Heart left ventricle (tissue), 16 donors: ENCODE measurements around the gene SAMD13. TPM values are rescaled to one million over a fixed set of nuclear protein-coding genes. Genes with fewer than 3 reads are reported as not detected.

ENCODE experiments used
- ATAC-seq, 4 donors: fragments of 200-7000 bp; cut with Tn5 transposase; one replicate each; pipeline ENCODE4 v1.9.1; 2020 to 2022; ENCODE audit warnings: moderate library complexity in 4 of 4, mild to moderate bottlenecking in 3 of 4, moderate number of reproducible peaks in 1 of 4
- DNase-seq, 5 donors: peaks; one replicate each; pipeline ENCODE4 v3.0.0-alpha.2; 2020
- H3K27ac ChIP-seq, 12 donors: fragments of 200-600 bp; sonication (generic) in 4 of 12; one replicate each; pipeline versions ENCODE4 v1.5.0 to v1.8.0; 2016 to 2022; ENCODE audit warnings: mild to moderate bottlenecking in 2 of 12
- H3K27me3 ChIP-seq, 9 donors: fragments of 200-600 bp; sonication (generic) in 2 of 9; one replicate each; pipeline versions ENCODE4 v1.5.1 to v1.8.0; 2016 to 2022; ENCODE audit warnings: mild to moderate bottlenecking in 3 of 9
- H3K36me3 ChIP-seq, 9 donors: fragments of 200-600 bp; sonication (generic) in 2 of 9; one replicate each; pipeline versions ENCODE4 v1.5.0 to v1.8.0; 2018 to 2022; ENCODE audit warnings: mild to moderate bottlenecking in 2 of 9
- H3K4me1 ChIP-seq, 12 donors: fragments of 200-600 bp; sonication (generic) in 4 of 12; one replicate each; pipeline versions ENCODE4 v1.5.0 to v1.8.0; 2016 to 2022; ENCODE audit warnings: mild to moderate bottlenecking in 3 of 12
- H3K4me3 ChIP-seq, 12 donors: fragments of 200-600 bp; sonication (generic) in 4 of 12; one replicate each; pipeline versions ENCODE4 v1.5.0 to v1.8.0; 2017 to 2022; ENCODE audit warnings: mild to moderate bottlenecking in 9 of 12, moderate library complexity in 4 of 12
- H3K9me3 ChIP-seq, 12 donors: fragments of 200-600 bp; sonication (generic) in 4 of 12; one replicate each; pipeline versions ENCODE4 v1.5.0 to v1.8.0; 2016 to 2022; ENCODE audit warnings: mild to moderate bottlenecking in 1 of 12
- CTCF ChIP-seq, 12 donors: fragments of 200-600 bp; sonication (generic) in 4 of 12; IDR thresholded peaks; one replicate each; pipeline versions ENCODE4 v1.5.0 to v1.8.0; 2018 to 2022; ENCODE audit warnings: antibody characterized with exemption in 12 of 12, mild to moderate bottlenecking in 5 of 12
- POLR2A ChIP-seq, 2 donors: fragments of 450-650 bp; IDR thresholded peaks; one replicate each; pipeline ENCODE4 v1.6.1; 2017; ENCODE audit warnings: antibody characterized with exemption in 2 of 2, mild to moderate bottlenecking in 2 of 2, moderate library complexity in 2 of 2
- WGBS, 4 donors: extraction: QIAGEN DNeasy Blood & Tissue Kit in 2 of 4; methylation state at CpG; one replicate each; pipeline versions ENCODE4 v1.1.5 to v1.1.7; 2013 to 2018; 5-methylcytosine and 5-hydroxymethylcytosine counted together
- intact Hi-C, 10 donors: fragments of 100-400 bp; cut with DNase I; formaldehyde crosslinking; loops; one replicate each; pipeline versions ENCODE4 v1.11.1 to v1.14.2; 2022
- polyA plus RNA-seq, 2 donors: library from polyadenylated mRNA; stranded (reverse); fragments of 200-250 nt; gene quantifications; one replicate each; pipeline ENCODE4 v1.2.3, GENCODE V29; 2013
- total RNA-seq, 9 donors: library from RNA; depleted of rRNA in 2 of 9; stranded (reverse); fragments of >200 nt in 2 of 9; fragmentation: NEBNext Ultra II Directional in 3 of 9; extraction: Animal tissue kit (Norgen Biotek cat#: 25700) in 3 of 9; gene quantifications; one replicate each; pipeline versions ENCODE4 v1.1.0 to v1.2.4, GENCODE V29; 2016 to 2023
- donor health status: ischemic (EF 13 %, LVEDD 7.1; RV severe dilation, severe dysfunction).
- donor health status: healthy with polysubstance abuse.
- donor health status: DM: no; HTN: yes; CAD: no.
- donor health status: DM: no; HTN: no; CAD: no.
- donor health status: ischemic (EF 25% LVEDD 6.9; RV normal size, moderate dysfunction).
- donor health status: ischemic (EF 25% LVEDD 5.7; RV mildly dilated, moderate dysfunction).
- donor health status: healthy.
- donor health status: DM: yes; HTN: yes; CAD: no.
- donor health status: ischemic (EF 35%, LVEDD 5.7; RV mildly dilated, moderate dysfunction).
- donor health status: nonischemic (EF 11% LVEDD 7.7; RV severe dilation, severe dysfunction).
- donor health status: DM: yes; HTN: yes; CAD: no.
- donor health status: PGD.
- donor health status: ischemic (EF 29% LVEDD 5.4; RV normal size, mild dysfunction).
- donor health status: nonischemic (EF 23%, LVEDD 6.1; RV moderate dilation, normal function).

SAMD13 gene
- total and polyA plus RNA-seq, 11 donors: 0.40 to 3.0 (median 1.5) TPM; not detected in 1

DNA sequence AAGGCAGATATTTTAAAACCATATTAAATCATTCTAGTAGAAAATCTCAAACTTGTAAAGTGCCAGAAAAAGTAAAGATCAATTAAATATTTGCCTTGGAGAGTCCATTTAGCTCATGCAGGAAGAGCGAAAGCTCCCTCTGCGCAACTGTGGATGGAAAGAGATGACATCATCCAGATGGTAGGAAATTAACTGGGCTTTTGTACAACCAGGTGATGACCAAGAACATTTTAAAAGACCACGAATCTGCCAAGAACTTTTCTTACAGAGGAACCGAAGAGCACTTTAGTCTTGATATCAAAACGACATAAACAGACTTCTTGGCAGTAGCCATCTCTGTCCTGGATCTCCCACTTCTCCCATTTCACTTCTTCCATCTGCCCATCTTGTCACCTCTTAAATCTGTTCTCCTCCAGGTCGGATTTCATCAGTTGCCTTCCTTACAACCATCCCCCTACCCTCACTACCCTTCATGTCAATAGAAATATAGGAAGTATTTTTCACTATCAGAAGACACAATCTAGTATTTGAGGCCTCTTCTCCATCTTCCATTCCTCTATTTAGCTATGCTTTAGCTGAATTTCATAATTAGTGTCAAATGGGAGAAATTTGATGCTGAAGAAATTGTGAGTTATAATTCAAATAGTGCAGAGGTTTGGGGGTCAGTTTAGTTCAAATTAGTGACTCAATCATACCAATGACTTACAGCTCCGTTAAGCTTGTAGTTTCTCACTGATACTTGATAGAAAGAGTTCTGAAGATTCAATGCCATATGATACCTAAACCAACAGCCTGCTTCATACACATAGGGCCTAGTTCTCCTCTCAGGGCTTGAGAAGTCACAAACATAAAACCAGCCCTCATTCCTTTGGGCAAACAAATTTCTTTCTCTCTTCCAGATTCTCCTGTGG lies 74.7 kb downstream of the SAMD13 start:
- no peak for TF ChIP-seq CTCF (IDR thresholded peaks at IDR 0.05)
- no peak for TF ChIP-seq POLR2A (IDR thresholded peaks at IDR 0.05)
- H3K27ac ChIP-seq: peak overlapping the region in 2 of 12 donors; percentile 56 to 60
- ATAC-seq: no peak
- WGBS, 4 donors: 67 to 74% (median 72%) methylated on average over 7 of the region's 7 CpGs
- H3K9me3 ChIP-seq: no peaks in the 10 kb centered on the region
- no peak for DNase-seq
- no peaks in the 10 kb centered on the region for H3K27me3 ChIP-seq
- intact Hi-C loops: loop anchor here in 1 of 10 donors (5.0 kb wide), 1 partner anchor 74 kb away; the partner anchor contains the start of gene SAMD13
- no peaks in the 10 kb centered on the region for H3K36me3 ChIP-seq
- no peak overlapping the region for H3K4me3 ChIP-seq
- H3K4me1 ChIP-seq: peaks cover 0 to 34% (median 5%) of the 10 kb centered on the region in 12 donors

GRCh38 chr1:84377480-84378095 lies 76.1 kb downstream of the SAMD13 start:
- no peaks in the 10 kb centered on the region for H3K9me3 ChIP-seq
- peak; percentile 45 to 78 (median 65) for ATAC-seq
- intact Hi-C loops: loop anchor here in 1 of 10 donors (5.0 kb wide), 1 partner anchor 75 kb away; the partner anchor contains the start of gene SAMD13
- WGBS, 4 donors: 29 to 33% (median 31%) methylated on average over 3 of the region's 3 CpGs
- peaks cover 0 to 34% (median 5%) of the 10 kb centered on the region in 12 donors for H3K4me1 ChIP-seq
- TF ChIP-seq POLR2A (IDR thresholded peaks at IDR 0.05): no peak
- no peak for TF ChIP-seq CTCF (IDR thresholded peaks at IDR 0.05)
- H3K27ac ChIP-seq: no peak overlapping the region
- DNase-seq: peak in 2 of 5 donors; percentile 46 to 50
- H3K27me3 ChIP-seq: no peaks in the 10 kb centered on the region
- H3K36me3 ChIP-seq: no peaks in the 10 kb centered on the region
- H3K4me3 ChIP-seq: no peak overlapping the region

DNA sequence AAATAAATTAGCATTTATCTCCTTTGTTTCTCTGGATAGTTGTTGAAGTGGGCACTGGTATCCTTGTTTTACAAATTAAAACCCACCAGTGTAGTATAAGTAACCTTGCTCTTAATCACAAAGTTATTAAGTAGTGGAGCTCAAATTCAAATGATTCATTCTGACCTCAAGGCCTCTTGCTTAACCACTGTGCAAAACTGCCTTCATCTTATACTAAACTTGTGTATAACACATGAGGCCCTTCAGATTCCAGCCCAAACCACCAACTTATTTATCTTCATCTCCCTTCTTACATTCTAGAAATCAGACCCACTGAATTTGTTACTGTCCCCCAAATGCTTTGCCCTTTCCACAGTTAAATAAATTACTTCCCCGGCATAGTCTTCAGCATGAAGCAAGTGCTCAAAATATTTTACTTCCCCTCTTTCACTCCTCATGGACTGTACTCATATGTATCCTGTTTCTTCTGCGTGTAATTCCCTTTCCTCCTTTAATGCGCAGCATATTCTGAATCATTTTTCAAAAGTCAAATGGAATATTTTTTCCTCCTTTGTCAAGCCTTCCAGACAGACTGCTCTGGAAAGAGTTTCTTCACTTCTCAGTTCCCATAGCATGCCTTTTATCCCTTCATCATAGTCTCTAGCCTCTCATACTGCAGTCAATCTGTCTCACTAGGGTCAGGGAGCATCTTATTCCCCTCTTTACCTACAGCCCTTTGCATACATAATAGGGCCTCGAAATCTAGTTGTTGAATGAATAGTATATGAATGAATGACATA lies 77.8 kb downstream of the SAMD13 start:
- ATAC-seq: no peak
- Histone ChIP-seq H3K4me1 (peaks cover 0 to 28% (median 5%) of the 10 kb centered on the region in 12 donors), H3K27me3 (no peaks in the 10 kb centered on the region), H3K4me3 (no peak overlapping the region), H3K27ac (no peak overlapping the region), H3K9me3 (no peaks in the 10 kb centered on the region), H3K36me3 (no peaks in the 10 kb centered on the region)
- TF ChIP-seq CTCF (IDR thresholded peaks at IDR 0.05): no peak
- TF ChIP-seq POLR2A (IDR thresholded peaks at IDR 0.05): no peak
- intact Hi-C loops: loop anchor here in 1 of 10 donors (5.0 kb wide), 1 partner anchor 77 kb away; the partner anchor contains the start of gene SAMD13
- WGBS, 4 donors: 76 to 84% (median 81%) methylated on average over 4 of the region's 4 CpGs
- no peak for DNase-seq
